ENCODE measurements around the gene TLE6. TPM values are rescaled to one million over a fixed set of nuclear protein-coding genes. Genes with fewer than 3 reads are reported as not detected.

TLE6 gene
- total and polyA plus RNA-seq, 2 of the 13 experiments (the other 11 are each of a cell fraction or from before 2014, with no cell fraction given) = 0.24 to 5.5 TPM

DNA sequence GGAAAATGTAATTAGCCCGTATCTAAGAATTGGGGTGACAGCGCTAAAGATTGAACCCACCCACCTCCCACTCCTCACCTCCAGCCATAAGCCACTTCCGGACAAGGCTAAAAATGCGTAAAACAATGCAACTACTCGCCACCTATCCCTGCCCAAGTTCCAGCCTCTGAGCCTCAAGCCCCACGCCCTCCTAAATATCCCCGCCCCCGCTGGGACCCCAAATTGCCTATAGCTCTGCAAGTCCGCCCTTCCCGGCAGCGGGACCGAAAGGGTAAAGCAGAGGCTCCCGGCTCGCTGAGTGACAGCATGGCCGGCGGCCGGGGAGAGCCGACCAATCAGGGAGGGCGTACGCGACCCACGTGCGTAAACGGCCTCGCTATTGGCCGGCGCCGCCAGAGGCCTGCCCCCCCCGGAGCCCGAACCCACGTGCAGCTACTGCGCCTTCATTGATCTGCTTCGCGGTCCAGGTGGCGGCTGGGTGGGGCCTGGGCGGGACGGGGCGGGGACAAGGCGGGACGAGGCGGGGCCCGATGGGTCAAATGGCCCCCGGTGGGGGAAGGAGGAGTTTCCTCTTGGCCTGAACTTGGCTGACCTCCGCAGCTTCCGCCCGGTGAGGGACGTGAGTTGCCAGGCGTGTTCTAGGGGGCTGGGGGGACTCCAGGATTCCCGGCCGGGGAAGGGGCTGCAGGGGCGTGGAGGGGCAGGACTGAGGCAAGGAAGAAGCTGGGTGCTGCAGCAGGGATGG is at the start of gene TLE6 (continued):
- peak; percentile 79; the same call in 1 of the 2 replicates for TF ChIP-seq ZNF589 (CRISPR knock-in tag; conservative IDR thresholded peaks at IDR 0.05)
- TF ChIP-seq, protein P1, sequence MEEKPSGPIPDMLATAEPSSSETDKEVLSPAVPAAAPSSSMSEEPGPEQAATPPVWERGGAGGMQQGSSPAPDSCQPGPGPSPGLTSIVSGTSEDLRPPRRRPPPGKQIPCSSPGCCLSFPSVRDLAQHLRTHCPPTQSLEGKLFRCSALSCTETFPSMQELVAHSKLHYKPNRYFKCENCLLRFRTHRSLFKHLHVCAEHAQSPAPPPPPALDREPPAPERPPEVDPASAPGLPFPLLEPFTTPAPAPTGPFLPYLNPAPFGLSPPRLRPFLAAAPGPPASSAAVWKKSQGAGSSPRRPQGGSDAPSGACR (CRISPR knock-in tag; IDR thresholded peaks at IDR 0.05) = no peak
- peak; percentile 69; the same call in 1 of the 2 replicates for TF ChIP-seq DPF2 (CRISPR knock-in tag; IDR thresholded peaks at IDR 0.05; ENCODE audit: borderline replicate concordance, low read depth)
- TF ChIP-seq ZNF512B (CRISPR knock-in tag; IDR thresholded peaks at IDR 0.05; ENCODE audit: borderline replicate concordance) = no peak
- TF ChIP-seq ARNTL (CRISPR knock-in tag; IDR thresholded peaks at IDR 0.05) = peak; percentile 99
- 0 out of 2 replicates have a peak, but pooled peaks have one; percentile 85 for TF ChIP-seq ZNF607 (CRISPR knock-in tag; IDR thresholded peaks at IDR 0.05; ENCODE audit: borderline replicate concordance)
- TF ChIP-seq TEAD3 (CRISPR knock-in tag; optimal IDR thresholded peaks at IDR 0.05; ENCODE audit: borderline replicate concordance) = peak; percentile 9
- no peak for TF ChIP-seq HOXD1 (CRISPR knock-in tag; IDR thresholded peaks at IDR 0.05)
- TF ChIP-seq, protein P2, sequence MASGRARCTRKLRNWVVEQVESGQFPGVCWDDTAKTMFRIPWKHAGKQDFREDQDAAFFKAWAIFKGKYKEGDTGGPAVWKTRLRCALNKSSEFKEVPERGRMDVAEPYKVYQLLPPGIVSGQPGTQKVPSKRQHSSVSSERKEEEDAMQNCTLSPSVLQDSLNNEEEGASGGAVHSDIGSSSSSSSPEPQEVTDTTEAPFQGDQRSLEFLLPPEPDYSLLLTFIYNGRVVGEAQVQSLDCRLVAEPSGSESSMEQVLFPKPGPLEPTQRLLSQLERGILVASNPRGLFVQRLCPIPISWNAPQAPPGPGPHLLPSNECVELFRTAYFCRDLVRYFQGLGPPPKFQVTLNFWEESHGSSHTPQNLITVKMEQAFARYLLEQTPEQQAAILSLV (CRISPR knock-in tag; IDR thresholded peaks at IDR 0.05; ENCODE audit: borderline replicate concordance) = no peak; the same call in 1 of the 2 replicates
- TF ChIP-seq ZNF572 (CRISPR knock-in tag; IDR thresholded peaks at IDR 0.05) = no peak
- TF ChIP-seq CBX2 (IDR thresholded peaks at IDR 0.05; ENCODE audit: low read depth, low read length) = no peak
- peak; percentile 70; the same call in 1 of the 2 replicates for TF ChIP-seq CBX2 (CRISPR knock-in tag; IDR thresholded peaks at IDR 0.05; ENCODE audit: low read depth)
- TF ChIP-seq ZSCAN21 (CRISPR knock-in tag; IDR thresholded peaks at IDR 0.05; ENCODE audit: borderline replicate concordance) = 0 out of 2 replicates have a peak, but pooled peaks have one; percentile 22
- TF ChIP-seq ZNF160 (CRISPR knock-in tag; IDR thresholded peaks at IDR 0.05) = no peak
- no peak for TF ChIP-seq ZNF749 (CRISPR knock-in tag; IDR thresholded peaks at IDR 0.05; ENCODE audit: borderline replicate concordance)
- no peak for TF ChIP-seq ZFYVE20 (CRISPR knock-in tag; IDR thresholded peaks at IDR 0.05; ENCODE audit: borderline replicate concordance, low read depth)
- no peak for TF ChIP-seq ZNF234 (CRISPR knock-in tag; conservative IDR thresholded peaks at IDR 0.05)
- no peak for TF ChIP-seq MZF1 (CRISPR knock-in tag; IDR thresholded peaks at IDR 0.05; ENCODE audit: borderline replicate concordance)
- no peak for TF ChIP-seq RBM22 (optimal IDR thresholded peaks at IDR 0.05; ENCODE audit: low read length)
- TF ChIP-seq SMYD3 (CRISPR knock-in tag; IDR thresholded peaks at IDR 0.05) = no peak
- peak; percentile 42; the same call in 1 of the 2 replicates for TF ChIP-seq NCOR1 (IDR thresholded peaks at IDR 0.05; ENCODE audit: borderline replicate concordance, low read length)
- TF ChIP-seq REXO4 (CRISPR knock-in tag; IDR thresholded peaks at IDR 0.05; ENCODE audit: borderline replicate concordance) = no peak
- TF ChIP-seq, protein P3, sequence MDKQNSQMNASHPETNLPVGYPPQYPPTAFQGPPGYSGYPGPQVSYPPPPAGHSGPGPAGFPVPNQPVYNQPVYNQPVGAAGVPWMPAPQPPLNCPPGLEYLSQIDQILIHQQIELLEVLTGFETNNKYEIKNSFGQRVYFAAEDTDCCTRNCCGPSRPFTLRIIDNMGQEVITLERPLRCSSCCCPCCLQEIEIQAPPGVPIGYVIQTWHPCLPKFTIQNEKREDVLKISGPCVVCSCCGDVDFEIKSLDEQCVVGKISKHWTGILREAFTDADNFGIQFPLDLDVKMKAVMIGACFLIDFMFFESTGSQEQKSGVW (CRISPR knock-in tag; IDR thresholded peaks at IDR 0.05; ENCODE audit: borderline replicate concordance) = no peak
- no peak; the same call in 1 of the 2 replicates for TF ChIP-seq ZC3H13 (CRISPR knock-in tag; IDR thresholded peaks at IDR 0.05)
- no peak for TF ChIP-seq ZNF546 (CRISPR knock-in tag; conservative IDR thresholded peaks at IDR 0.05)

Measured in HepG2 (cell line).